Measurements from ENCODE around the gene TFAP2A.

The TFAP2A gene

GRCh38 chr6:10433322-10433721 lies 18.4 kb upstream of the TFAP2A start:
- Histone ChIP-seq H3K27ac (ENCODE audit: low read depth, low read length) (no peak overlapping the region), H3K36me3 (ENCODE audit: control insufficient read depth in 1 of 2, insufficient read depth in 2 of 2, low read length in 2 of 2) (no peaks in the 10 kb centered on the region), H2BK5ac (ENCODE audit: low read depth, low read length, poor library complexity) (no peak overlapping the region), H3K18ac (ENCODE audit: low read length) (no peak overlapping the region), H4K12ac (ENCODE audit: low read depth, low read length) (no peak overlapping the region), H3K27me3 (ENCODE audit: insufficient read depth, low read length) (no peaks in the 10 kb centered on the region), H3K9me3 (ENCODE audit: insufficient read depth, low read depth, low read length) (no peaks in the 10 kb centered on the region), H3K4me1 (ENCODE audit: control insufficient read depth in 1 of 2, insufficient read depth in 2 of 2, low read length in 2 of 2) (peaks cover 14 to 19% of the 10 kb centered on the region in 2 experiments), H3K4me3 (ENCODE audit: low read depth, low read length) (no peak overlapping the region), H3K4me2 (ENCODE audit: low read length) (no peak overlapping the region), H2BK12ac (ENCODE audit: low read length) (no peak overlapping the region), H2BK120ac (ENCODE audit: insufficient read depth, low read length, poor library complexity) (no peak overlapping the region), H3K4ac (ENCODE audit: low read depth, low read length) (no peak overlapping the region), H2AK5ac (ENCODE audit: low read length) (no peak overlapping the region), H3K9ac (ENCODE audit: low read length) (no peak overlapping the region), H4K91ac (ENCODE audit: low read depth, low read length) (peak overlapping the region; percentile 22), H3K79me1 (ENCODE audit: low read length) (peaks cover 31% of the 10 kb centered on the region), H4K8ac (ENCODE audit: low read depth, low read length) (no peak overlapping the region), H3K14ac (ENCODE audit: low read length) (no peak overlapping the region), H2AFZ (ENCODE audit: insufficient read depth, low read length, poor library complexity) (no peak overlapping the region), H3K79me2 (ENCODE audit: control insufficient read depth, insufficient read depth, low read length, poor library complexity) (peaks cover 2% of the 10 kb centered on the region), H3K23ac (ENCODE audit: low read length) (no peak overlapping the region)
- 100% methylated on average over 1 of the region's 4 CpGs for WGBS (ENCODE audit: extremely low coverage, insufficient coverage, insufficient read length)
- DNase-seq = peak in 1 of 2 donors; percentile 77

- peak overlapping the region; percentile 98 for H2BK5ac ChIP-seq (ENCODE audit: low read depth, low read length, poor library complexity)
- no peak overlapping the region for H3K9ac ChIP-seq (ENCODE audit: low read length)
- H3K14ac ChIP-seq (ENCODE audit: low read length) = peak overlapping the region; percentile 78
- H4K91ac ChIP-seq (ENCODE audit: low read depth, low read length) = peak overlapping the region; percentile 94
- H3K79me1 ChIP-seq (ENCODE audit: low read length) = peaks cover 31% of the 10 kb centered on the region
- H2BK120ac ChIP-seq (ENCODE audit: insufficient read depth, low read length, poor library complexity) = peak overlapping the region; percentile 99
- no peak overlapping the region for H3K23ac ChIP-seq (ENCODE audit: low read length)
- no CpG with 5 or more reads among the region's 7 CpGs for WGBS (ENCODE audit: extremely low coverage, insufficient coverage, insufficient read length)
- H3K27ac ChIP-seq (ENCODE audit: low read depth, low read length) = peak overlapping the region; percentile 98
- DNase-seq = peak; percentile 92 to 94
- H3K4me2 ChIP-seq (ENCODE audit: low read length) = no peak overlapping the region
- H3K4ac ChIP-seq (ENCODE audit: low read depth, low read length) = peak overlapping the region; percentile 83
- H3K36me3 ChIP-seq (ENCODE audit: control insufficient read depth in 1 of 2, insufficient read depth in 2 of 2, low read length in 2 of 2) = no peaks in the 10 kb centered on the region
- H3K27me3 ChIP-seq (ENCODE audit: insufficient read depth, low read length) = no peaks in the 10 kb centered on the region
- no peaks in the 10 kb centered on the region for H3K9me3 ChIP-seq (ENCODE audit: insufficient read depth, low read depth, low read length)
- no peak overlapping the region for H4K12ac ChIP-seq (ENCODE audit: low read depth, low read length)
- H2AK5ac ChIP-seq (ENCODE audit: low read length) = peak overlapping the region; percentile 24
- no peak overlapping the region for H3K18ac ChIP-seq (ENCODE audit: low read length)
- no peak overlapping the region for H3K4me3 ChIP-seq (ENCODE audit: low read depth, low read length)
- peaks cover 2% of the 10 kb centered on the region for H3K79me2 ChIP-seq (ENCODE audit: control insufficient read depth, insufficient read depth, low read length, poor library complexity)
- H2AFZ ChIP-seq (ENCODE audit: insufficient read depth, low read length, poor library complexity) = no peak overlapping the region
- peaks cover 14 to 19% of the 10 kb centered on the region in 2 experiments for H3K4me1 ChIP-seq (ENCODE audit: control insufficient read depth in 1 of 2, insufficient read depth in 2 of 2, low read length in 2 of 2)
- H2BK12ac ChIP-seq (ENCODE audit: low read length) = peak overlapping the region; percentile 93
- peak overlapping the region; percentile 67 for H4K8ac ChIP-seq (ENCODE audit: low read depth, low read length)
Observed at GRCh38 chr6:10431423-10432164, 16.7 kb upstream of the TFAP2A start.

- Histone ChIP-seq H3K79me1 (ENCODE audit: low read length) (peaks cover 49% of the 10 kb centered on the region), H3K14ac (ENCODE audit: low read length) (peak overlapping the region; percentile 84), H3K36me3 (ENCODE audit: control insufficient read depth in 1 of 2, insufficient read depth in 2 of 2, low read length in 2 of 2) (no peaks in the 10 kb centered on the region), H4K8ac (ENCODE audit: low read depth, low read length) (peak overlapping the region; percentile 86), H3K9me3 (ENCODE audit: insufficient read depth, low read depth, low read length) (no peaks in the 10 kb centered on the region), H2BK5ac (ENCODE audit: low read depth, low read length, poor library complexity) (peak overlapping the region; percentile 99), H2BK120ac (ENCODE audit: insufficient read depth, low read length, poor library complexity) (peak overlapping the region; percentile 98), H3K27ac (ENCODE audit: low read depth, low read length) (peak overlapping the region; percentile 91), H3K4ac (ENCODE audit: low read depth, low read length) (peak overlapping the region; percentile 66), H2AK5ac (ENCODE audit: low read length) (peak overlapping the region; percentile 12), H2AFZ (ENCODE audit: insufficient read depth, low read length, poor library complexity) (peak overlapping the region; percentile 64), H2BK12ac (ENCODE audit: low read length) (peak overlapping the region; percentile 96), H3K18ac (ENCODE audit: low read length) (peak overlapping the region; percentile 76), H3K9ac (ENCODE audit: low read length) (no peak overlapping the region), H3K4me3 (ENCODE audit: low read depth, low read length) (no peak overlapping the region), H3K79me2 (ENCODE audit: control insufficient read depth, insufficient read depth, low read length, poor library complexity) (peaks cover 12% of the 10 kb centered on the region), H3K4me1 (ENCODE audit: control insufficient read depth in 1 of 2, insufficient read depth in 2 of 2, low read length in 2 of 2) (peaks cover 26 to 32% of the 10 kb centered on the region in 2 experiments), H3K4me2 (ENCODE audit: low read length) (peak overlapping the region; percentile 27), H4K91ac (ENCODE audit: low read depth, low read length) (peak overlapping the region; percentile 94), H3K27me3 (ENCODE audit: insufficient read depth, low read length) (no peaks in the 10 kb centered on the region), H4K12ac (ENCODE audit: low read depth, low read length) (peak overlapping the region; percentile 12), H3K23ac (ENCODE audit: low read length) (no peak overlapping the region)
- peak; percentile 78 to 95 for DNase-seq
- WGBS (ENCODE audit: extremely low coverage, insufficient coverage, insufficient read length) = no CpG with 5 or more reads among the region's 12 CpGs
Observed at GRCh38 chr6:10429638-10430427, 15.0 kb upstream of the TFAP2A start.

DNA sequence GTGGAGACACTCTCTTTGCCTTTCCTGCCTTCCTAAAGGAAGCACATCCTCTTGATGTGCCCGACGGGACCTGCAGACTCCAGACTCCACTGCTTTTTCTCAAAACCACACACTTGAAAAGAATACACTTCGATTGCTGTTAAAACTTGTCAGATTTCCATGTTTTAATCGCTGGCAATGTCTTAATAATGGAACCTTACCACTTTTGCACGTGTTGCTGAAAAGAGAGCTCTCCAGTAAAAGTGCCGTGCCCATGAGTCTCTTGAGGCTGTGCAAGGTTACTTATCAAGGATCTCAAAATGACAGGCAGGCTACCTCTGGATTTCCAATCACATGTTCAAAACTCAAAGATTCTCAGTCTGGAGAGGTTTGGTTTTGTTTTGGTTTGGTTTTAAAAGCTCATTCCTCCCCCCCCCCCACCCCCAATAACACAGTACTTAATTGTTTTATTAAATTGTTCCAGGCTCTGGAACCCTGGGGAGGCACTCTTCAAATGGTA lies 12.0 kb upstream of the TFAP2A start:
- H3K27ac ChIP-seq (ENCODE audit: low read depth, low read length) = peak overlapping the region; percentile 95
- H2BK120ac ChIP-seq (ENCODE audit: insufficient read depth, low read length, poor library complexity) = peak overlapping the region; percentile 92
- no peaks in the 10 kb centered on the region for H3K9me3 ChIP-seq (ENCODE audit: insufficient read depth, low read depth, low read length)
- no peak overlapping the region for H3K9ac ChIP-seq (ENCODE audit: low read length)
- no peak overlapping the region for H3K23ac ChIP-seq (ENCODE audit: low read length)
- peak overlapping the region; percentile 78 for H3K4me2 ChIP-seq (ENCODE audit: low read length)
- no peaks in the 10 kb centered on the region for H3K36me3 ChIP-seq (ENCODE audit: control insufficient read depth in 1 of 2, insufficient read depth in 2 of 2, low read length in 2 of 2)
- peak overlapping the region; percentile 10 for H2AFZ ChIP-seq (ENCODE audit: insufficient read depth, low read length, poor library complexity)
- peak overlapping the region; percentile 92 for H3K18ac ChIP-seq (ENCODE audit: low read length)
- H2BK5ac ChIP-seq (ENCODE audit: low read depth, low read length, poor library complexity) = peak overlapping the region; percentile 91
- peak overlapping the region; percentile 95 for H3K14ac ChIP-seq (ENCODE audit: low read length)
- no peak overlapping the region for H2AK5ac ChIP-seq (ENCODE audit: low read length)
- peaks cover 5% of the 10 kb centered on the region for H3K27me3 ChIP-seq (ENCODE audit: insufficient read depth, low read length)
- peaks cover 28 to 33% of the 10 kb centered on the region in 2 experiments for H3K4me1 ChIP-seq (ENCODE audit: control insufficient read depth in 1 of 2, insufficient read depth in 2 of 2, low read length in 2 of 2)
- H4K12ac ChIP-seq (ENCODE audit: low read depth, low read length) = no peak overlapping the region
- H3K4me3 ChIP-seq (ENCODE audit: low read depth, low read length) = no peak overlapping the region
- H3K79me2 ChIP-seq (ENCODE audit: control insufficient read depth, insufficient read depth, low read length, poor library complexity) = peaks cover 12% of the 10 kb centered on the region
- H4K91ac ChIP-seq (ENCODE audit: low read depth, low read length) = peak overlapping the region; percentile 97
- DNase-seq = no peak
- no CpG with 5 or more reads among the region's 6 CpGs for WGBS (ENCODE audit: extremely low coverage, insufficient coverage, insufficient read length)
- H3K4ac ChIP-seq (ENCODE audit: low read depth, low read length) = peak overlapping the region; percentile 28
- peaks cover 39% of the 10 kb centered on the region for H3K79me1 ChIP-seq (ENCODE audit: low read length)
- H2BK12ac ChIP-seq (ENCODE audit: low read length) = no peak overlapping the region
- peak overlapping the region; percentile 92 for H4K8ac ChIP-seq (ENCODE audit: low read depth, low read length)

All from trophoblast cell (in vitro differentiated cells and primary cell).